ENCODE data around the gene FPGS.

DNA sequence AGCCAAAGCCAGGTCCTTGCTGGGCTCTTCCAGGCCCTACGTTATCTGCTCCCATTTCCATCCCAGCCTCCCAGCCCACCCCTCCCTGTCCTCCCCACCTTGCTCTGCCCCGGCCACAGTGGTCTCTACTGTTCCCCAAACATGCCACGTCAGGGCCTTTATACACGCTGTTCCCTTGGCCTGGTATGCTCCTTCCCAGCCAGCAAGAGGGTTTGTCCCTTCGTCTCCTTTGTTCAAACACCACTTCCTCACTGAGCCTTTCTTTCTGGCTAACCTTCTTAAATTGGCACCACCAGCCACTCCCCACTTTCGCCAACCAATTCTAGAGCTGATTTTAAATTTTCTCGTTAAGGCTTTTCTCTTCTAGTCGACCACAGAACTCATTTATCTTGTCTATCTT is 34.0 kb upstream of the FPGS start:
- TF ChIP-seq POLR2A (IDR thresholded peaks at IDR 0.05) (no peak), EP300 (IDR thresholded peaks at IDR 0.05) (no peak), POLR2AphosphoS5 (IDR thresholded peaks at IDR 0.05) (no peak)
- TF ChIP-seq, protein P1, sequence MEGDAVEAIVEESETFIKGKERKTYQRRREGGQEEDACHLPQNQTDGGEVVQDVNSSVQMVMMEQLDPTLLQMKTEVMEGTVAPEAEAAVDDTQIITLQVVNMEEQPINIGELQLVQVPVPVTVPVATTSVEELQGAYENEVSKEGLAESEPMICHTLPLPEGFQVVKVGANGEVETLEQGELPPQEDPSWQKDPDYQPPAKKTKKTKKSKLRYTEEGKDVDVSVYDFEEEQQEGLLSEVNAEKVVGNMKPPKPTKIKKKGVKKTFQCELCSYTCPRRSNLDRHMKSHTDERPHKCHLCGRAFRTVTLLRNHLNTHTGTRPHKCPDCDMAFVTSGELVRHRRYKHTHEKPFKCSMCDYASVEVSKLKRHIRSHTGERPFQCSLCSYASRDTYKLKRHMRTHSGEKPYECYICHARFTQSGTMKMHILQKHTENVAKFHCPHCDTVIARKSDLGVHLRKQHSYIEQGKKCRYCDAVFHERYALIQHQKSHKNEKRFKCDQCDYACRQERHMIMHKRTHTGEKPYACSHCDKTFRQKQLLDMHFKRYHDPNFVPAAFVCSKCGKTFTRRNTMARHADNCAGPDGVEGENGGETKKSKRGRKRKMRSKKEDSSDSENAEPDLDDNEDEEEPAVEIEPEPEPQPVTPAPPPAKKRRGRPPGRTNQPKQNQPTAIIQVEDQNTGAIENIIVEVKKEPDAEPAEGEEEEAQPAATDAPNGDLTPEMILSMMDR (IDR thresholded peaks at IDR 0.05) = no peak
